Esophagus muscularis mucosa (tissue), 4 donors: ENCODE data around the gene MAN1C1.

ENCODE experiments used
- CTCF ChIP-seq, 3 experiments: fragments of 200-600 bp in 2 of 3; fragments of 450-650 bp in 1 of 3; sonication (generic) in 2 of 3; IDR thresholded peaks; one replicate each; pipeline ENCODE4 v1.5.1; 2017 to 2019; ENCODE audit warnings: antibody characterized with exemption in 3 of 3, mild to moderate bottlenecking in 2 of 3, moderate library complexity in 1 of 3
- EP300 ChIP-seq: sonication (generic); formaldehyde crosslinking; IDR thresholded peaks from one replicate; pipeline ENCODE4 v1.6.1; 2017; ENCODE audit warnings: antibody characterized with exemption
- POLR2A ChIP-seq: fragments of 450-650 bp; IDR thresholded peaks from one replicate; pipeline ENCODE4 v1.6.1; 2017; ENCODE audit warnings: antibody characterized with exemption, moderate library complexity, mild to moderate bottlenecking, low read depth
- POLR2AphosphoS5 ChIP-seq, 2 donors: sonication (generic); formaldehyde crosslinking; IDR thresholded peaks; one replicate each; pipeline ENCODE4 v1.6.1; 2017; ENCODE audit warnings: antibody characterized with exemption in 2 of 2

- no peak for TF ChIP-seq CTCF (IDR thresholded peaks at IDR 0.05)
- no peak for TF ChIP-seq POLR2A
- no peak for TF ChIP-seq EP300
- no peak for TF ChIP-seq POLR2AphosphoS5 (IDR thresholded peaks at IDR 0.05)
Observed at GRCh38 chr1:25713961-25714360, 97.4 kb downstream of the MAN1C1 start.
